VCaP (cell line): Measurements from ENCODE around the gene STX11.

ENCODE experiments used
- H3K27ac ChIP-seq: fragments of 450-650 bp; 2 replicates; pipeline ENCODE4 v1.5.1; 2017
- CTCF ChIP-seq: fragments of 450-650 bp; conservative IDR thresholded peaks from 2 replicates; pipeline ENCODE4 v1.5.1; 2017; ENCODE audit warnings: mild to moderate bottlenecking, moderate library complexity

STX11 gene

GRCh38 chr6:144159223-144159622, 8.9 kb downstream of the STX11 start:
- no peak for TF ChIP-seq CTCF

GRCh38 chr6:144159742-144160141, 9.4 kb downstream of the STX11 start:
- no peak for TF ChIP-seq CTCF
- H3K27ac ChIP-seq: no peak overlapping the region

More at GRCh38 chr6:144159223-144159622, 8.9 kb downstream of the STX11 start:
- H3K27ac ChIP-seq: no peak overlapping the region

GRCh38 chr6:144160431-144161005, 10.2 kb downstream of the STX11 start:
- TF ChIP-seq CTCF: no peak
- no peak overlapping the region for H3K27ac ChIP-seq

- H3K27ac ChIP-seq: no peak overlapping the region
- no peak for TF ChIP-seq CTCF
Measured at GRCh38 chr6:144161975-144162374, 11.7 kb downstream of the STX11 start.

GRCh38 chr6:144162977-144163376, 12.7 kb downstream of the STX11 start:
- no peak for TF ChIP-seq CTCF
- H3K27ac ChIP-seq: no peak overlapping the region

- no peak overlapping the region for H3K27ac ChIP-seq
- no peak for TF ChIP-seq CTCF
Measured at GRCh38 chr6:144165784-144166183, 15.5 kb downstream of the STX11 start.

GRCh38 chr6:144170044-144170443, 19.7 kb downstream of the STX11 start:
- peak overlapping the region; percentile 78 for H3K27ac ChIP-seq
- TF ChIP-seq CTCF: no peak

GRCh38 chr6:144171406-144171805, 21.1 kb downstream of the STX11 start:
- peak overlapping the region; percentile 78 for H3K27ac ChIP-seq
- no peak for TF ChIP-seq CTCF
